Lower leg skin (tissue), 4 donors: ENCODE results near the gene DENND1A. TPM values are rescaled to one million over a fixed set of nuclear protein-coding genes. Genes with fewer than 3 reads are reported as not detected.

Source experiments
- DNase-seq, 2 donors: peaks; one replicate each; pipeline ENCODE4 v3.0.0-alpha.2; 2019; ENCODE audit warnings: low spot score in 2 of 2
- H3K4me3 ChIP-seq: fragments of 200-600 bp; sonication (generic); 2 replicates; pipeline ENCODE4 v1.5.1; 2017; ENCODE audit warnings: mild to moderate bottlenecking, low read depth; ENCODE audit not compliant: poor library complexity, severe bottlenecking
- CTCF ChIP-seq, 3 donors: fragments of 450-650 bp; IDR thresholded peaks; one replicate each; pipeline ENCODE4 v1.5.1; 2016; ENCODE audit warnings: antibody characterized with exemption in 3 of 3, mild to moderate bottlenecking in 3 of 3, moderate library complexity in 2 of 3
- POLR2A ChIP-seq, 2 donors: fragments of 450-650 bp; IDR thresholded peaks; one replicate each; pipeline ENCODE4 v1.6.1; 2016 to 2017; ENCODE audit warnings: antibody characterized with exemption in 2 of 2, mild to moderate bottlenecking in 1 of 2, moderate library complexity in 1 of 2
- WGBS, 2 donors: methylation state at CpG; one replicate each; pipeline ENCODE4 v1.1.5; 2018; 5-methylcytosine and 5-hydroxymethylcytosine counted together
- intact Hi-C: fragments of 100-400 bp; cut with DNase I; formaldehyde crosslinking; loops from one replicate; pipeline ENCODE4 v1.15.0; 2023; ENCODE audit warnings: low total_unique reads
- total RNA-seq, 4 donors: library from RNA; depleted of rRNA; stranded (reverse); fragments of >200 nt; gene quantifications; one replicate each; pipeline ENCODE4 v1.1.0, GENCODE V29; 2016

Gene DENND1A
- total RNA-seq, 4 donors from 2014 or later, result 6.5 to 16.3 (median 12.3) TPM

GRCh38 chr9:123517512-123517911 is 412.4 kb downstream of the DENND1A start:
- H3K4me3 ChIP-seq, result no peak overlapping the region
- no peak for TF ChIP-seq CTCF (IDR thresholded peaks at IDR 0.05)
- no peak for TF ChIP-seq POLR2A (IDR thresholded peaks at IDR 0.05)
- 96% methylated on average over 4 of the region's 4 CpGs for WGBS, 2 donors
- intact Hi-C loops, result no loop called here
- no peak for DNase-seq

- no peak overlapping the region for H3K4me3 ChIP-seq
- WGBS, 2 donors, result 83 to 88% methylated on average over 4 of the region's 4 CpGs
- DNase-seq, result no peak
- TF ChIP-seq CTCF (IDR thresholded peaks at IDR 0.05) (no peak), POLR2A (IDR thresholded peaks at IDR 0.05) (no peak)
- intact Hi-C loops, result no loop called here
Measured at GRCh38 chr9:123514766-123515165, 415.2 kb downstream of the DENND1A start.

- intact Hi-C loops, result no loop called here
- no peak for TF ChIP-seq POLR2A (IDR thresholded peaks at IDR 0.05)
- TF ChIP-seq CTCF (IDR thresholded peaks at IDR 0.05), result no peak
- no peak overlapping the region for H3K4me3 ChIP-seq
- no peak for DNase-seq
- WGBS, 2 donors, result 100% methylated on average over 2 of the region's 2 CpGs
Measured at GRCh38 chr9:123513554-123513953, 416.4 kb downstream of the DENND1A start.

- WGBS, 2 donors, result 83 to 88% methylated on average over 15 of the region's 15 CpGs
- H3K4me3 ChIP-seq, result no peak overlapping the region
- DNase-seq, result no peak
- intact Hi-C loops, result no loop called here
- no peak for TF ChIP-seq POLR2A (IDR thresholded peaks at IDR 0.05)
Measured at GRCh38 chr9:123511326-123512277, 418.3 kb downstream of the DENND1A start.

GRCh38 chr9:123509646-123510045 is 420.3 kb downstream of the DENND1A start:
- no peak for DNase-seq
- H3K4me3 ChIP-seq, result no peak overlapping the region
- TF ChIP-seq CTCF (IDR thresholded peaks at IDR 0.05) (no peak), POLR2A (IDR thresholded peaks at IDR 0.05) (no peak)
- WGBS, 2 donors, result 95 to 98% methylated on average over 2 of the region's 2 CpGs
- intact Hi-C loops, result no loop called here

GRCh38 chr9:123508048-123508447 is 421.9 kb downstream of the DENND1A start:
- intact Hi-C loops, result no loop called here
- TF ChIP-seq POLR2A (IDR thresholded peaks at IDR 0.05) (no peak), CTCF (IDR thresholded peaks at IDR 0.05) (no peak)
- H3K4me3 ChIP-seq, result no peak overlapping the region
- DNase-seq, result no peak
- 56 to 64% methylated on average over 6 of the region's 6 CpGs for WGBS, 2 donors
